HT-29 (cell line): Measurements from ENCODE around the gene SOD2. TPM values are rescaled to one million over a fixed set of nuclear protein-coding genes. Genes with fewer than 3 reads are reported as not detected.
"Not testable (repeated sequence)": the region's sequence is repeated elsewhere in the genome, so short reads cannot be mapped to it uniquely, and the experiment has no call there.

Experiments used
- DNase-seq: peaks from one replicate; pipeline ENCODE4 v3.0.0-alpha.2; 2015; ENCODE audit warnings: low spot score
- total RNA-seq: library from RNA; depleted of rRNA; stranded (reverse); fragments of >200 nt; shearing (Covaris generic); gene quantifications from 2 replicates; pipeline ENCODE4 v1.2.3, GENCODE V29; 2014; rRNA removed

The SOD2 gene
- 64.8 and 69.7 TPM in 2 replicates for total RNA-seq

- peak; percentile 86 for DNase-seq
These were observed at the start of gene SOD2 for GRCh38 chr6:159693128-159693893. SOD2 (minus strand) TSS chr6:159693241; CDS start chr6:159693167, 74 bp downstream.

GRCh38 chr6:159742165-159742564 lies 49.1 kb upstream of the SOD2 start:
- no peak for DNase-seq

GRCh38 chr6:159739341-159739740 lies 46.3 kb upstream of the SOD2 start:
- DNase-seq, result no peak

GRCh38 chr6:159736908-159737307 lies 43.9 kb upstream of the SOD2 start:
- no peak for DNase-seq

GRCh38 chr6:159733395-159733794 lies 40.4 kb upstream of the SOD2 start:
- DNase-seq, result not testable (repeated sequence)

- not testable (repeated sequence) for DNase-seq
These were observed 39.5 kb upstream of the SOD2 start for GRCh38 chr6:159732550-159732949.

GRCh38 chr6:159730332-159730676 lies 37.3 kb upstream of the SOD2 start:
- DNase-seq, result no peak

GRCh38 chr6:159729598-159730331 lies 36.7 kb upstream of the SOD2 start:
- DNase-seq, result peak; percentile 9

- peak; percentile 26 for DNase-seq
These were observed 35.5 kb upstream of the SOD2 start for GRCh38 chr6:159728531-159728964.

GRCh38 chr6:159727717-159728445 lies 34.8 kb upstream of the SOD2 start:
- peak; percentile 44 for DNase-seq

GRCh38 chr6:159726918-159727716 lies 34.1 kb upstream of the SOD2 start, which contains the start of gene WTAP:
WTAP (plus strand) TSS chr6:159727506; CDS start chr6:159736266, 8,760 bp downstream.
- peak; percentile 94 for DNase-seq

GRCh38 chr6:159726255-159726917 lies 33.3 kb upstream of the SOD2 start:
- no peak for DNase-seq

- DNase-seq, result not testable (repeated sequence)
These were observed 32.2 kb upstream of the SOD2 start for GRCh38 chr6:159725208-159725607.

GRCh38 chr6:159724778-159725177 lies 31.7 kb upstream of the SOD2 start:
- no peak for DNase-seq

GRCh38 chr6:159723259-159723658 lies 30.2 kb upstream of the SOD2 start:
- no peak for DNase-seq

GRCh38 chr6:159722655-159723054 lies 29.6 kb upstream of the SOD2 start:
- no peak for DNase-seq

- DNase-seq, result not testable (repeated sequence)
These were observed 28.9 kb upstream of the SOD2 start for GRCh38 chr6:159721981-159722380.

- peak; percentile 75 for DNase-seq
These were observed 27.7 kb upstream of the SOD2 start for GRCh38 chr6:159720708-159721107.

GRCh38 chr6:159719287-159719686 lies 26.2 kb upstream of the SOD2 start:
- DNase-seq, result no peak

GRCh38 chr6:159718634-159719033 lies 25.6 kb upstream of the SOD2 start:
- no peak for DNase-seq
